Breast epithelium (tissue), 3 donors: Measurements from ENCODE around the gene SYT1.

Experiments
- POLR2AphosphoS5 ChIP-seq, 3 donors: sonication (generic); formaldehyde crosslinking; IDR thresholded peaks; one replicate each; pipeline ENCODE4 v1.6.1; 2017; ENCODE audit warnings: antibody characterized with exemption in 3 of 3
- TF ChIP-seq, protein P1 (sequence below), 3 donors: fragments of 450-650 bp; IDR thresholded peaks; one replicate each; pipeline ENCODE4 v1.5.1; 2016 to 2017; ENCODE audit warnings: antibody characterized with exemption in 3 of 3, mild to moderate bottlenecking in 3 of 3, moderate library complexity in 3 of 3

- TF ChIP-seq, protein P1, sequence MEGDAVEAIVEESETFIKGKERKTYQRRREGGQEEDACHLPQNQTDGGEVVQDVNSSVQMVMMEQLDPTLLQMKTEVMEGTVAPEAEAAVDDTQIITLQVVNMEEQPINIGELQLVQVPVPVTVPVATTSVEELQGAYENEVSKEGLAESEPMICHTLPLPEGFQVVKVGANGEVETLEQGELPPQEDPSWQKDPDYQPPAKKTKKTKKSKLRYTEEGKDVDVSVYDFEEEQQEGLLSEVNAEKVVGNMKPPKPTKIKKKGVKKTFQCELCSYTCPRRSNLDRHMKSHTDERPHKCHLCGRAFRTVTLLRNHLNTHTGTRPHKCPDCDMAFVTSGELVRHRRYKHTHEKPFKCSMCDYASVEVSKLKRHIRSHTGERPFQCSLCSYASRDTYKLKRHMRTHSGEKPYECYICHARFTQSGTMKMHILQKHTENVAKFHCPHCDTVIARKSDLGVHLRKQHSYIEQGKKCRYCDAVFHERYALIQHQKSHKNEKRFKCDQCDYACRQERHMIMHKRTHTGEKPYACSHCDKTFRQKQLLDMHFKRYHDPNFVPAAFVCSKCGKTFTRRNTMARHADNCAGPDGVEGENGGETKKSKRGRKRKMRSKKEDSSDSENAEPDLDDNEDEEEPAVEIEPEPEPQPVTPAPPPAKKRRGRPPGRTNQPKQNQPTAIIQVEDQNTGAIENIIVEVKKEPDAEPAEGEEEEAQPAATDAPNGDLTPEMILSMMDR (IDR thresholded peaks at IDR 0.05), result no peak
- no peak for TF ChIP-seq POLR2AphosphoS5 (IDR thresholded peaks at IDR 0.05)
Observed at GRCh38 chr12:78966062-78966461, 101.5 kb downstream of the SYT1 start.
